ENCODE results near the gene PACRG. TPM values are rescaled to one million over a fixed set of nuclear protein-coding genes. Genes with fewer than 3 reads are reported as not detected.

Gene PACRG
- total and polyA plus RNA-seq, 10 of the 15 experiments (the other 5 are each of a cell fraction or from before 2014, with no cell fraction given), result not detected

DNA sequence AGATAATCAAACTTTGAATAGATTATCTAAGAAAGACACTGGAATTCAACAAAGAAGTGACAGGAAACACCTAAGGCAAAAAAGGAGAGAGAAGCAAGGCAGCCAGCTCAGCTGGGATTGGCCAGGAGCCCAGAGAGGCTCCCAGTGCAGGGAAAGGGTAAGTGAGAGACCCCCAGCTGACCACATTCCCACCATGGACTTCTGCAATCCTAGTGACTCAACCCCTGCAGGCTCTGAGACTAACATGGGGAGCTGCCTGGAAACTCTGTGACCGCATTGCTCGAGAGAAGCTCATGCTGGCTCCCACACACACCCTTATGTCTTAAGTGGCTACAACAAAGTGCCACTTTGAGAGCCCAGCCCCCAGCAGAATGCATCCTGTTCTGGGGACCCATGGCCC lies 215.1 kb downstream of the PACRG start:
- H3K27me3 ChIP-seq (replicated peaks in 1 of 2; ENCODE audit: control insufficient read depth in 2 of 2, insufficient read depth in 2 of 2, low read length in 1 of 2), result no peaks in the 10 kb centered on the region
- DNase-seq (ENCODE audit: low read depth, low spot score) (no peak), ATAC-seq (no peak), FAIRE-seq (no peak)
- WGBS (ENCODE audit: insufficient coverage, insufficient replicate concordance, low lambda C conversion rate, missing lambda C conversion rate), result 69% methylated on average over 2 of the region's 2 CpGs
- H3K79me2 ChIP-seq (ENCODE audit: control insufficient read depth, insufficient read depth, low read length), result no peaks in the 10 kb centered on the region
- no peak overlapping the region for H3K27ac ChIP-seq (ENCODE audit: control insufficient read depth, insufficient read depth)
- in situ Hi-C loops (cut with MboI), result no loop called here
- ChIA-PET CTCF (no interaction called here), POLR2A (no interaction called here), RAD21 (ENCODE audit: unreplicated experiment) (no interaction called here), SMC1A (ENCODE audit: uncharacterized antibody, unreplicated experiment) (no interaction called here)
- H3K4me3 ChIP-seq, result no peak overlapping the region
- no peaks in the 10 kb centered on the region for H3K36me3 ChIP-seq (ENCODE audit: control insufficient read depth in 2 of 2, insufficient read depth in 2 of 2, low read length in 1 of 2)
- intact Hi-C loops (cut with micrococcal nuclease; ENCODE audit: unreplicated experiment), result no loop called here
- H3K4me2 ChIP-seq (ENCODE audit: control insufficient read depth, insufficient read depth), result no peak overlapping the region
- no peak overlapping the region for H3K9ac ChIP-seq (ENCODE audit: control insufficient read depth, insufficient read depth, low read length)
- TF ChIP-seq, protein P1, sequence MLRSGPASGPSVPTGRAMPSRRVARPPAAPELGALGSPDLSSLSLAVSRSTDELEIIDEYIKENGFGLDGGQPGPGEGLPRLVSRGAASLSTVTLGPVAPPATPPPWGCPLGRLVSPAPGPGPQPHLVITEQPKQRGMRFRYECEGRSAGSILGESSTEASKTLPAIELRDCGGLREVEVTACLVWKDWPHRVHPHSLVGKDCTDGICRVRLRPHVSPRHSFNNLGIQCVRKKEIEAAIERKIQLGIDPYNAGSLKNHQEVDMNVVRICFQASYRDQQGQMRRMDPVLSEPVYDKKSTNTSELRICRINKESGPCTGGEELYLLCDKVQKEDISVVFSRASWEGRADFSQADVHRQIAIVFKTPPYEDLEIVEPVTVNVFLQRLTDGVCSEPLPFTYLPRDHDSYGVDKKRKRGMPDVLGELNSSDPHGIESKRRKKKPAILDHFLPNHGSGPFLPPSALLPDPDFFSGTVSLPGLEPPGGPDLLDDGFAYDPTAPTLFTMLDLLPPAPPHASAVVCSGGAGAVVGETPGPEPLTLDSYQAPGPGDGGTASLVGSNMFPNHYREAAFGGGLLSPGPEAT (IDR thresholded peaks at IDR 0.05; ENCODE audit: low read depth), result no peak
- TF ChIP-seq CHD2 (IDR thresholded peaks at IDR 0.05; ENCODE audit: borderline replicate concordance, low read depth, low read length), result no peak
- no peak for TF ChIP-seq SRF (IDR thresholded peaks at IDR 0.05; ENCODE audit: low read depth in 2 of 2, low read length in 2 of 2)
- no peak for TF ChIP-seq CREM (IDR thresholded peaks at IDR 0.05; ENCODE audit: low read depth)
- TF ChIP-seq NFIC (IDR thresholded peaks at IDR 0.05; ENCODE audit: low read depth, low read length), result no peak
- TF ChIP-seq PAX8 (IDR thresholded peaks at IDR 0.05), result no peak
- TF ChIP-seq SMC3 (IDR thresholded peaks at IDR 0.05; ENCODE audit: borderline replicate concordance, low read length), result no peak
- TF ChIP-seq MEF2A (IDR thresholded peaks at IDR 0.05; ENCODE audit: insufficient read depth, low read depth, low read length), result no peak
- TF ChIP-seq, protein P2, sequence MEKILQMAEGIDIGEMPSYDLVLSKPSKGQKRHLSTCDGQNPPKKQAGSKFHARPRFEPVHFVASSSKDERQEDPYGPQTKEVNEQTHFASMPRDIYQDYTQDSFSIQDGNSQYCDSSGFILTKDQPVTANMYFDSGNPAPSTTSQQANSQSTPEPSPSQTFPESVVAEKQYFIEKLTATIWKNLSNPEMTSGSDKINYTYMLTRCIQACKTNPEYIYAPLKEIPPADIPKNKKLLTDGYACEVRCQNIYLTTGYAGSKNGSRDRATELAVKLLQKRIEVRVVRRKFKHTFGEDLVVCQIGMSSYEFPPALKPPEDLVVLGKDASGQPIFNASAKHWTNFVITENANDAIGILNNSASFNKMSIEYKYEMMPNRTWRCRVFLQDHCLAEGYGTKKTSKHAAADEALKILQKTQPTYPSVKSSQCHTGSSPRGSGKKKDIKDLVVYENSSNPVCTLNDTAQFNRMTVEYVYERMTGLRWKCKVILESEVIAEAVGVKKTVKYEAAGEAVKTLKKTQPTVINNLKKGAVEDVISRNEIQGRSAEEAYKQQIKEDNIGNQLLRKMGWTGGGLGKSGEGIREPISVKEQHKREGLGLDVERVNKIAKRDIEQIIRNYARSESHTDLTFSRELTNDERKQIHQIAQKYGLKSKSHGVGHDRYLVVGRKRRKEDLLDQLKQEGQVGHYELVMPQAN (conservative IDR thresholded peaks at IDR 0.05), result no peak
- no peak for TF ChIP-seq STAT3 (IDR thresholded peaks at IDR 0.05; ENCODE audit: low read depth, low read length)
- TF ChIP-seq SIN3A (IDR thresholded peaks at IDR 0.05; ENCODE audit: low read depth, low read length), result no peak
- no peak for TF ChIP-seq ZNF207 (IDR thresholded peaks at IDR 0.05; ENCODE audit: borderline replicate concordance)
- TF ChIP-seq, protein P3, sequence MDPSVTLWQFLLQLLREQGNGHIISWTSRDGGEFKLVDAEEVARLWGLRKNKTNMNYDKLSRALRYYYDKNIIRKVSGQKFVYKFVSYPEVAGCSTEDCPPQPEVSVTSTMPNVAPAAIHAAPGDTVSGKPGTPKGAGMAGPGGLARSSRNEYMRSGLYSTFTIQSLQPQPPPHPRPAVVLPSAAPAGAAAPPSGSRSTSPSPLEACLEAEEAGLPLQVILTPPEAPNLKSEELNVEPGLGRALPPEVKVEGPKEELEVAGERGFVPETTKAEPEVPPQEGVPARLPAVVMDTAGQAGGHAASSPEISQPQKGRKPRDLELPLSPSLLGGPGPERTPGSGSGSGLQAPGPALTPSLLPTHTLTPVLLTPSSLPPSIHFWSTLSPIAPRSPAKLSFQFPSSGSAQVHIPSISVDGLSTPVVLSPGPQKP (IDR thresholded peaks at IDR 0.05; ENCODE audit: low read depth, low read length), result no peak
- BruUV-seq (replicated peaks), result no TSS peak
- no peaks in the 10 kb centered on the region for H3K4me1 ChIP-seq (ENCODE audit: control insufficient read depth, insufficient read depth, low read length)
- H4K20me1 ChIP-seq (ENCODE audit: control insufficient read depth, insufficient read depth), result no peaks in the 10 kb centered on the region
- H3K9me3 ChIP-seq (replicated peaks; ENCODE audit: control insufficient read depth, insufficient read depth, low read length), result no peaks in the 10 kb centered on the region
- no peak overlapping the region for H2AFZ ChIP-seq (ENCODE audit: control insufficient read depth, low read depth, low read length)
